ENCODE data around the gene LRRC36.

LRRC36 gene

GRCh38 chr16:67304020-67304419, 22.6 kb upstream of the LRRC36 start:
- TF ChIP-seq, protein P1, sequence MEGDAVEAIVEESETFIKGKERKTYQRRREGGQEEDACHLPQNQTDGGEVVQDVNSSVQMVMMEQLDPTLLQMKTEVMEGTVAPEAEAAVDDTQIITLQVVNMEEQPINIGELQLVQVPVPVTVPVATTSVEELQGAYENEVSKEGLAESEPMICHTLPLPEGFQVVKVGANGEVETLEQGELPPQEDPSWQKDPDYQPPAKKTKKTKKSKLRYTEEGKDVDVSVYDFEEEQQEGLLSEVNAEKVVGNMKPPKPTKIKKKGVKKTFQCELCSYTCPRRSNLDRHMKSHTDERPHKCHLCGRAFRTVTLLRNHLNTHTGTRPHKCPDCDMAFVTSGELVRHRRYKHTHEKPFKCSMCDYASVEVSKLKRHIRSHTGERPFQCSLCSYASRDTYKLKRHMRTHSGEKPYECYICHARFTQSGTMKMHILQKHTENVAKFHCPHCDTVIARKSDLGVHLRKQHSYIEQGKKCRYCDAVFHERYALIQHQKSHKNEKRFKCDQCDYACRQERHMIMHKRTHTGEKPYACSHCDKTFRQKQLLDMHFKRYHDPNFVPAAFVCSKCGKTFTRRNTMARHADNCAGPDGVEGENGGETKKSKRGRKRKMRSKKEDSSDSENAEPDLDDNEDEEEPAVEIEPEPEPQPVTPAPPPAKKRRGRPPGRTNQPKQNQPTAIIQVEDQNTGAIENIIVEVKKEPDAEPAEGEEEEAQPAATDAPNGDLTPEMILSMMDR (IDR thresholded peaks at IDR 0.05; ENCODE audit: control extremely low read depth, extremely low read depth, low read depth, missing control alignments): no peak
- ChIA-PET POLR2A (no interaction called here), CTCF (no interaction called here)
- DNase-seq (ENCODE audit: extremely low spot score): no peak

DNA sequence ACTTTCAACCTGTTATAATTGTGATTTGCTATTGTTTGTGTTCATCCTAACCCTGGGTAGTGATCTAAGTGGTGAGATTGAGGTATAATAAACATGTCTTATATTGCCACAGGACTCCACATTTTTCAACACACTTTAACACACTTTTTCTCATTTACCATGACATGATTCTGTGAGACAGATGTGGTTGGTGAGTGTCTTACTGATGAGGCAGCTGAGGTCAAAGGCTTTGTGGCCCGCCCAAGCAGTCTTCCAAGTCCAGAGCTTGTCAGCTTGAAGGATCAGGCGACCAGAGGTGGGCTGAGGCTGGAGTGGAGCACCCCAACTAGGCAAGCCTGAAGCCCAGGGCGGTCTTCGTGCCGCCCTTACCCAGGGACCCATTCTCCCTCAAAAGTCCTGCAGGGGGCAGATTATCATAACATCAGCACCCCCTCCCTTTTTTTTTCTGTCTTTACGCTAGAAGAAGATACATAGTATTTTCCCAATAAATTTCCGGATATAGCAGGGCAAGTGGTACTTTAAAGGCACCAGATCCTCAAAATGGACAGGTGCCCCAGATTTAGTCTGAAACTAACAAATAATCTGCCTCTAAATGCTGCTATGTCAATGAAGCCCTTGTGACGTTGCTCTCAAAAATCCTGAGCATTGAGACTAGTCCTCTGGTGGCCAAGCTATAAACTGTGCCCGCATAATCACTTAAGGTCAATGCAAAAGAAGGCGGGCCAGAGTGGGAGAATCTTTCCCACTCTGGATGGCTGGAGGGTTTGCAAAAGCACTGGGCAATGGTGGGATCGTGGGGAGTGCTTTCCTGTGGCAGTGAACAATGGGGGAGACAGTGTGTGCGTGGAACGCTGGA, 21.2 kb upstream of the LRRC36 start:
- ChIA-PET POLR2A (no interaction called here), CTCF (no interaction called here)
- TF ChIP-seq, protein P1 (IDR thresholded peaks at IDR 0.05; ENCODE audit: control extremely low read depth, extremely low read depth, low read depth, missing control alignments): no peak
- DNase-seq (ENCODE audit: extremely low spot score): no peak

- TF ChIP-seq, protein P1 (IDR thresholded peaks at IDR 0.05; ENCODE audit: control extremely low read depth, extremely low read depth, low read depth, missing control alignments): no peak
- CTCF ChIA-PET: interaction anchor here (0.9 kb wide), 1 partner anchor 28 kb away, joined by 3 read pairs; no protein-coding TSS in a partner anchor
- no peak for DNase-seq (ENCODE audit: extremely low spot score)
- POLR2A ChIA-PET: no interaction called here
Measured at GRCh38 chr16:67310561-67310960, 16.1 kb upstream of the LRRC36 start.

DNA sequence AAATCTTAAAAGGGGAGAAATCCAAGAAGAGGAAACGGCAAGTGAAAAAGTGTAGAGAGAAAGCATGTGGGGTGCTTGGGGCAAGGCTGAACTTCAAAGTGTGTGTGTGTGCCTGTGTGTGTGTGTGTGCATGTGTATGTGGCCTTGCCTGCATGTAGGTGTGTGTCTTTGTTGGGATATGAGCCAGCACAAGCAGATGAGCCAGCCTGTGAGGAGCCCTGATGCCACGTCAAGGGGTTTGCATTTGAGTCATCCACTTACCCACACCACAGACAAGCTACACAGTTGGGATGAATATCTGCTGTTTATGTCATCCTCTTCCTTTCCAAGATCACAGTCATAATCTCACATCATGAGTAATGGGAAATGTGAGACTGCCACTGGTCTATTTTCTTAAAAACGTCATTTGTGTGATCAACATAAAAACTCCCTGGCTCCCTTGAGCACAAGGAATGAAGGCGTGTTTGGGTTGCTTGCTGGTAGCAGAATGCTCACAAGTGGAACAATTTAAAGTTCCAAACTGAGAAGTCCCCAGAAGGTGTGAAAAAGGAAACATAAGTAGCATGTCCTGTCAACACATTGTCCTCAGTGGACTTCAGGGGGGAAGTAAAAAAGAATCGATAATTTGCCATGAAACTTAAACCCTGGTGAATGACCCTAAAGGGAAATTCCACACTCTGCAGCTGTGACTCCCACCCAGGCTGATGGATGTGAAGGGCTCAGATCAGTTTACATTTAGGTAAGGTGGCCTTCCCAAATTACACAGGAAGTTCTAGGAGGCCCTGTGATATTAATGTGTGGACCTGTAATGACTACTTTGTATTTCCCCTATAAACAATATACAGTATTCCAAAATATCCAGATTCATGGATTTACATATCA, 14.8 kb upstream of the LRRC36 start:
- TF ChIP-seq, protein P1 (IDR thresholded peaks at IDR 0.05; ENCODE audit: control extremely low read depth, extremely low read depth, low read depth, missing control alignments): no peak
- ChIA-PET POLR2A (interaction anchor here (0.5 kb wide), 1 partner anchor 216 kb away, joined by 4 read pairs; no protein-coding TSS in a partner anchor), CTCF (interaction anchor here (1.8 kb wide), 1 partner anchor 27 kb away, joined by 6 read pairs; no protein-coding TSS in a partner anchor)
- DNase-seq (ENCODE audit: extremely low spot score): peak; percentile 76

GRCh38 chr16:67312719-67313118, 13.9 kb upstream of the LRRC36 start:
- ChIA-PET POLR2A (no interaction called here), CTCF (interaction anchor here (1.8 kb wide), 1 partner anchor 26 kb away, joined by 6 read pairs; no protein-coding TSS in a partner anchor)
- TF ChIP-seq, protein P1 (IDR thresholded peaks at IDR 0.05; ENCODE audit: control extremely low read depth, extremely low read depth, low read depth, missing control alignments): no peak
- no peak for DNase-seq (ENCODE audit: extremely low spot score)

- TF ChIP-seq, protein P1 (IDR thresholded peaks at IDR 0.05; ENCODE audit: control extremely low read depth, extremely low read depth, low read depth, missing control alignments): no peak
- ChIA-PET POLR2A (no interaction called here), CTCF (interaction anchor here (0.7 to 2.5 kb wide), 2 partner anchors 10 to 204 kb away, joined by 3 to 7 read pairs; no protein-coding TSS in a partner anchor)
- no peak for DNase-seq (ENCODE audit: extremely low spot score)
Measured at GRCh38 chr16:67317853-67318252, 8.8 kb upstream of the LRRC36 start.
